Osteocyte (in vitro differentiated cells): ENCODE measurements around the gene CSF1R. TPM values are rescaled to one million over a fixed set of nuclear protein-coding genes. Genes with fewer than 3 reads are reported as not detected.

Experiments used
- DNase-seq: peaks from one replicate; pipeline ENCODE4 v3.0.0; 2021; ENCODE audit warnings: mixed read lengths; ENCODE audit not compliant: unreplicated experiment; ENCODE audit errors: extremely low spot score
- H3K27ac Mint-ChIP-seq: one replicate; pipeline ENCODE4 v1.8.0; 2021; ENCODE audit warnings: mild to moderate bottlenecking, mixed read lengths; ENCODE audit not compliant: unreplicated experiment
- H3K27me3 Mint-ChIP-seq: one replicate; pipeline ENCODE4 v1.8.0; 2021; ENCODE audit warnings: mixed read lengths; ENCODE audit not compliant: unreplicated experiment
- H3K36me3 Mint-ChIP-seq: one replicate; pipeline ENCODE4 v1.8.0; 2021; ENCODE audit warnings: mixed read lengths; ENCODE audit not compliant: unreplicated experiment
- H3K4me1 Mint-ChIP-seq: one replicate; pipeline ENCODE4 v1.8.0; 2021; ENCODE audit warnings: mixed read lengths; ENCODE audit not compliant: unreplicated experiment
- H3K4me3 Mint-ChIP-seq: one replicate; pipeline ENCODE4 v1.8.0; 2021; ENCODE audit warnings: mild to moderate bottlenecking, moderate library complexity, mixed read lengths; ENCODE audit not compliant: unreplicated experiment
- H3K9me3 Mint-ChIP-seq: one replicate; pipeline ENCODE4 v1.8.0; 2021; ENCODE audit warnings: mixed read lengths; ENCODE audit not compliant: unreplicated experiment
- total RNA-seq: library from RNA; stranded (reverse); gene quantifications from 2 replicates; pipeline ENCODE4 v1.2.1, GENCODE V29; 2021
- TF ChIP-seq, protein P1 (sequence below): fragments of 200-600 bp; sonication (generic); IDR thresholded peaks from 2 replicates; pipeline ENCODE4 v1.5.0; 2021; ENCODE audit warnings: antibody characterized with exemption, mild to moderate bottlenecking, moderate library complexity

Gene CSF1R
- total RNA-seq, 1 donor from 2014 or later, result 1.2 TPM

DNA sequence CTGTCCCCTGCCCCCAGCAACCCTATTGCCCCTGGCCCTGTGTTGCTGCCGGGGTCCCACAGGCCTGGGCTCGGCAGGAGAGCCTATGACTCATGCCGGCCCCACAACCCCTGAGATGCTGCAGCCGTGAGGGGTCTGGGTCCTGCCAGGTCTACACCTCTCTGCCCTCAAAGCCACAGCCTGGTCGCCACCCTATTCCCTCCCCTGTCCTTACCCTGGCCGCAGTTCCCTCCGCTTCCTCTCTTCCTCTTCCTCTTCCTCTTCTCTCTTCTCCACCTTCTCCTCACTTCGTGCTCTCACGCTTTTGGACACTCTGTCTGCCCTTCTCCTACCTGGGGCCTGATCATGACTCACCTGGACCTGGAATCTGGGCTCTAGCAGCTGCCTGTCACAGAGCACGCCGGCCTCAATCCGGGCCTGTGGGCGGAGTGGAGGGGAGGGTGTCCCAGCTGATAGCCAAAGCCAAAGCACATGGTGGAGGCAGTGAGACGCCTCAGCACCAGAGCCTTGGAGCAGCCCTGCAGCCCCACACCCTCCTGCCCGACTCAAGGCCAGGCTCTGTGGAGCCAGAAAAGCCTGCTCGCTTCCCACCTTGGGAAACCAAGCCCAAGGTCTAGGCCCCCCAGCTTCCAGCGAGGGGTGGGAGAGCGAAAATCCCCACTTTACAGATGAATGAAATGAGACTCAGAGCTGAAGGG is 26.8 kb upstream of the CSF1R start:
- Mint-ChIP-seq H3K4me3 (no peak overlapping the region), H3K4me1 (peaks cover 93% of the 10 kb centered on the region), H3K27ac (peak overlapping the region; percentile 93), H3K27me3 (no peaks in the 10 kb centered on the region), H3K9me3 (no peaks in the 10 kb centered on the region), H3K36me3 (peaks cover 25% of the 10 kb centered on the region)
- TF ChIP-seq, protein P1, sequence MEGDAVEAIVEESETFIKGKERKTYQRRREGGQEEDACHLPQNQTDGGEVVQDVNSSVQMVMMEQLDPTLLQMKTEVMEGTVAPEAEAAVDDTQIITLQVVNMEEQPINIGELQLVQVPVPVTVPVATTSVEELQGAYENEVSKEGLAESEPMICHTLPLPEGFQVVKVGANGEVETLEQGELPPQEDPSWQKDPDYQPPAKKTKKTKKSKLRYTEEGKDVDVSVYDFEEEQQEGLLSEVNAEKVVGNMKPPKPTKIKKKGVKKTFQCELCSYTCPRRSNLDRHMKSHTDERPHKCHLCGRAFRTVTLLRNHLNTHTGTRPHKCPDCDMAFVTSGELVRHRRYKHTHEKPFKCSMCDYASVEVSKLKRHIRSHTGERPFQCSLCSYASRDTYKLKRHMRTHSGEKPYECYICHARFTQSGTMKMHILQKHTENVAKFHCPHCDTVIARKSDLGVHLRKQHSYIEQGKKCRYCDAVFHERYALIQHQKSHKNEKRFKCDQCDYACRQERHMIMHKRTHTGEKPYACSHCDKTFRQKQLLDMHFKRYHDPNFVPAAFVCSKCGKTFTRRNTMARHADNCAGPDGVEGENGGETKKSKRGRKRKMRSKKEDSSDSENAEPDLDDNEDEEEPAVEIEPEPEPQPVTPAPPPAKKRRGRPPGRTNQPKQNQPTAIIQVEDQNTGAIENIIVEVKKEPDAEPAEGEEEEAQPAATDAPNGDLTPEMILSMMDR, result no peak
- DNase-seq, result peak; percentile 85

DNA sequence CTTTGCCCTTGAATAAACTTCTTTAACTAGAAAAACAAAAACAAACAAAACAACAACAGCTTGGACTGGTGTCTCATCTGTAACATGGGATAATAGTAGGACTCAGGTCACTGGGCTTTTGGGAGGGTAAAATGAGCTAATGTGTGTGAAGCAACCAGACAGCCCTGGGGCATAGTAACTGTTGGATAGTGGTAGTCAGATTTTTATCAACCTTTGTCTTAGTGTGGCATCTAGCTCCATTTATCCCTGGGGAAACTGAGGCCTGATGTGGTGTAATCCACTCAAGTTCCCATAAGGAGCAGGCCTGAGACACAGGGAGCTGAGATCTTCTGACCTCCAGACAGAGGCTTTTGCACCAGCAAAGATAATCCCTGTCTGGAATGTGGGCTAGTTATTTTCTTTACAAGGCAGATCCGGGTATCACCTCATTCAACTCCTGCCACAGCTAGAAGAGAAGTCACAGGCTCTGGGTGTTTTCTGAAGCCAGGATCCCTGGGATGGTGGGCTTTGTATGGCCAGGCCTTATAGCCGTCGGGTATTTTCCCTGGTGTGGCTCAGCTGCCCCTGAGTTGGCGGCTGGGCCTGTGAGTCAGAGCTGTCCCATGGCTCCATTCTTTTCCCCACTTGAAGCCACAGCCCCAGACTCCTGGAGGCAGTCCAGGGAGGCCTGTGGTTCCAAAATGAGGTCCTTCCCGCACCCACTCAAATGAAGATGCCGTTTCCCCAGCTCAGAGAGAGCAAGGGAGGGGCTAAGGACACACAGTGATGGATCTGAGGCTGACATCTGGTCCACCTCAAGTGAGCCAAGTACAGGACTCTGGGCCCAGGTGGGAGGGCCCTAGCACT is 26.1 kb upstream of the CSF1R start:
- DNase-seq, result peak; percentile 91
- H3K36me3 Mint-ChIP-seq, result peaks cover 20% of the 10 kb centered on the region
- peak overlapping the region; percentile 93 for H3K27ac Mint-ChIP-seq
- no peaks in the 10 kb centered on the region for H3K9me3 Mint-ChIP-seq
- no peaks in the 10 kb centered on the region for H3K27me3 Mint-ChIP-seq
- peaks cover 93% of the 10 kb centered on the region for H3K4me1 Mint-ChIP-seq
- TF ChIP-seq, protein P1, result no peak
- peak overlapping the region; percentile 2 for H3K4me3 Mint-ChIP-seq

DNA sequence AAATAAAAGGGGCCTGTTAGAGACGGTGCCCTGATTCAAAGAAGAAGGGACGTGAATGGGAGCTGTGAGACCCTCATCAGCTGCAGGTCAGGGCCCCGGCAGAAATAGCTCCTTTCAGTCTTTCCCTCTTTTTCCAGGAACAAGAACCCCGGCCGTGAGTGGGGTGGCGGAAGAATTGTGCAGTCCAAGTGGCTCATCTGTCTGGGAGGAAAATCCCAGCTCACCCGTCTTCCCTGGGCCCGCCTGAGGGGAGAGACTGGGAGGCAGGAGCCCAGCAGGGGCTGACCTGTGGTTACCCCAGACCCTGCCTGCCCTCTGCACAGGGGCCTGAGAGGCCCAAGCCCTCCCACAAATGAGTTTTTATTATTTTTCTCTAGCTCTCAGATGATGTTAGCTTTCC is 24.8 kb upstream of the CSF1R start:
- no peak overlapping the region for H3K4me3 Mint-ChIP-seq
- DNase-seq, result no peak
- H3K27me3 Mint-ChIP-seq, result no peaks in the 10 kb centered on the region
- peak overlapping the region; percentile 93 for H3K27ac Mint-ChIP-seq
- peaks cover 93% of the 10 kb centered on the region for H3K4me1 Mint-ChIP-seq
- peaks cover 13% of the 10 kb centered on the region for H3K36me3 Mint-ChIP-seq
- H3K9me3 Mint-ChIP-seq, result no peaks in the 10 kb centered on the region
- TF ChIP-seq, protein P1, result no peak

DNA sequence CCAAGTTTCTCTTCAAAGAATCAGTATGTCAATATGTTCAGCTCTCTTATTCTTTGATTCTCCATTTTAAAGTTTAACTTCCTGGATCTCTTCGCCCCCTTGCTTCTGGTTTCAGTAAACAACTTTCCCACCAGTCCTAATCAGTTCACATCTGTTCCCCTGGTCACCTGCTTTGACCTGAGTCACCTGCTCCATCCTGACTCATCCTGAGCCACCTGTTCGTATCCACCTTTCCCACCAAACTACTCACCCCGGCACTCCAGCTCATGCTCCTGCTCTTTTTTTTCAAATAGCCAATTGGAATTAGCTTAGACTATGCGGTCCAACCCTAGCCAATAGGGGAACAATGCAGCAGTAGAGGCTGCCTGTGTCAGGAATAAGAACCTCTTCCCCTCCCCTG is 23.6 kb upstream of the CSF1R start:
- Mint-ChIP-seq H3K4me3 (no peak overlapping the region), H3K9me3 (no peaks in the 10 kb centered on the region), H3K36me3 (peaks cover 7% of the 10 kb centered on the region), H3K4me1 (peaks cover 89% of the 10 kb centered on the region), H3K27me3 (no peaks in the 10 kb centered on the region), H3K27ac (peak overlapping the region; percentile 93)
- TF ChIP-seq, protein P1, result no peak
- DNase-seq, result no peak
